Fibroblast of the aortic adventitia (primary cell): ENCODE data around the gene ANO6. TPM values are rescaled to one million over a fixed set of nuclear protein-coding genes. Genes with fewer than 3 reads are reported as not detected.

Experiments
- DNase-seq: peaks from one replicate; pipeline ENCODE4 v3.0.0-alpha.2; 2010; ENCODE audit warnings: low read depth
- H3K4me3 ChIP-seq: 2 replicates; pipeline ENCODE4 v1.5.1; 2011; ENCODE audit warnings: low read depth, mild to moderate bottlenecking, control low read depth, low read length, moderate library complexity
- CTCF ChIP-seq: IDR thresholded peaks from 2 replicates; pipeline ENCODE4 v1.5.1; 2011; ENCODE audit warnings: mild to moderate bottlenecking, low read length, control low read depth, inconsistent platforms; ENCODE audit not compliant: insufficient read depth
- small RNA-seq: library from RNA; depleted of rRNA; stranded (forward); fragments of <200 nt; gene quantifications from one replicate; pipeline ENCODE3, GENCODE V24; 2012
- total RNA-seq: library from RNA; depleted of rRNA; stranded (reverse); fragments of >200 nt; gene quantifications from 2 replicates; pipeline ENCODE4 v1.2.3, GENCODE V29; 2012; ENCODE audit warnings: low replicate concordance

ANO6 gene
- total RNA-seq, 1 donor = 81.2 TPM

DNA sequence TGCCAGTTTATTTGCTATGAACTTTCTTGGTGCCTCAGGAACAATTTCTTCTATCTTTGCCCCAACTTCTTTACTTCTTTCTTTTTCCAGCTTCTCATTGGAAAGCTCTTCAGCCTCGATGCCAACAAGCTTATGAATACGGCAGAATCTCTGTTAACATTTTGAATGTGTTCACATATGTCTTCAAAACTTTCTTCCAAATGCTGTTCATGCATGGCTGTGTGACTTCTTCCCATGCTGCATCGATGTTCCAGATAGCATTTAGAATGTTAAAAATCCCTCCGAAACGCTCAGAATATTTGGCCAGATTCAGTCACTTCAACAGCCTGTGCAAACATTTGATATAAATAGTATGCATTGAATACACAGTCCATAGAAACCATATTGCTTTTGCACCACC is 265.9 kb downstream of the ANO6 start:
- TF ChIP-seq CTCF = no peak
- DNase-seq = no peak
- no peak overlapping the region for H3K4me3 ChIP-seq

DNA sequence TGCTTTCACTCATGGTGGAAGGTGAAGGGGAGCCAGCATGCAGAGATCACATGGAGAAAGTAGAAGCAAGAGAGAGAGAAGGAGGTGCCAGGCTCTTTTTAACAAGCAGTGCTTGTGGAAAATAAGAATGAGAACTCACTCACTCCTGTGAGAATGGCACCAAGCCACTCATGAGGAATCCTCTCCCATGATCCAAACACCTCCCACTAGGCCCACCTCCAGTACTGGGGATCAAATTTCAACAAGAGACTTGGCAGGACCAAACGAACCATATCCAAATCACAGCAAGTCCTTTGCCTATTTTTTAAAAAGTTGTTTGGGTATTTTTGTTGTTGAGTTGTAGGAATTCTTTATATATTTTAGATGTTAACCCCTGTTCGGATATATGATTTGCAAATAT is 267.7 kb downstream of the ANO6 start:
- peak; percentile 83 for DNase-seq
- no peak for TF ChIP-seq CTCF
- H3K4me3 ChIP-seq = no peak overlapping the region

Small RNA genes lying within 50 kb of the gene (small RNA-seq; reads per million reads assigned to genes)
- not detected for gene AC009248.2

Other genes starting within 250 kb of the ANO6 start
- 0.08 and 0.72 TPM in 2 replicates for gene DBX2, start 165.0 kb upstream of the ANO6 start, total RNA-seq